Activated naive CD8-positive, alpha-beta T cell treated with anti-CD3 and anti-CD28 coated beads, Interleukin-2, amount 50 U/mL, for 24 hours (primary cell): ENCODE measurements around the gene HTT.

Experiments used
- ATAC-seq: fragments of 150-1000 bp; cut with Tn5 transposase; one replicate; pipeline ENCODE4 v1.10.0; 2021
- DNase-seq: peaks from one replicate; pipeline ENCODE4 v3.0.0; 2021
- H3K27ac Mint-ChIP-seq: one replicate; pipeline ENCODE4 v1.8.0; 2021; ENCODE audit warnings: mild to moderate bottlenecking, mixed read lengths
- H3K27me3 Mint-ChIP-seq: one replicate; pipeline ENCODE4 v1.8.0; 2021; ENCODE audit warnings: mixed read lengths
- H3K36me3 Mint-ChIP-seq: one replicate; pipeline ENCODE4 v1.8.0; 2021; ENCODE audit warnings: low read depth, mixed read lengths
- H3K4me1 Mint-ChIP-seq: one replicate; pipeline ENCODE4 v1.8.0; 2021; ENCODE audit warnings: mixed read lengths
- H3K4me3 Mint-ChIP-seq: one replicate; pipeline ENCODE4 v1.8.0; 2021; ENCODE audit warnings: mild to moderate bottlenecking, moderate library complexity, mixed read lengths
- H3K9me3 Mint-ChIP-seq: one replicate; pipeline ENCODE4 v1.8.0; 2021; ENCODE audit warnings: mixed read lengths

HTT gene

GRCh38 chr4:3177426-3177825 lies 102.9 kb downstream of the HTT start:
- Mint-ChIP-seq H3K4me1 (peaks cover 11% of the 10 kb centered on the region), H3K36me3 (peaks cover 42% of the 10 kb centered on the region), H3K9me3 (no peaks in the 10 kb centered on the region), H3K27me3 (no peaks in the 10 kb centered on the region), H3K27ac (no peak overlapping the region), H3K4me3 (no peak overlapping the region)
- ATAC-seq (no peak), DNase-seq (no peak)

GRCh38 chr4:3177905-3178304 lies 103.4 kb downstream of the HTT start:
- peaks cover 44% of the 10 kb centered on the region for H3K36me3 Mint-ChIP-seq
- no peak overlapping the region for H3K4me3 Mint-ChIP-seq
- ATAC-seq, result no peak

GRCh38 chr4:3178351-3178750 lies 103.9 kb downstream of the HTT start:
- H3K27ac Mint-ChIP-seq, result no peak overlapping the region
- H3K27me3 Mint-ChIP-seq, result no peaks in the 10 kb centered on the region
- no peak overlapping the region for H3K4me3 Mint-ChIP-seq
- H3K36me3 Mint-ChIP-seq, result peaks cover 42% of the 10 kb centered on the region
- no peaks in the 10 kb centered on the region for H3K9me3 Mint-ChIP-seq
- DNase-seq (no peak), ATAC-seq (no peak)
- peaks cover 17% of the 10 kb centered on the region for H3K4me1 Mint-ChIP-seq

More at GRCh38 chr4:3177905-3178304, 103.4 kb downstream of the HTT start:
- Mint-ChIP-seq H3K4me1 (peaks cover 15% of the 10 kb centered on the region), H3K9me3 (no peaks in the 10 kb centered on the region), H3K27ac (no peak overlapping the region), H3K27me3 (no peaks in the 10 kb centered on the region)
- DNase-seq, result no peak

GRCh38 chr4:3179126-3179706 lies 104.7 kb downstream of the HTT start:
- Mint-ChIP-seq H3K4me1 (peaks cover 17% of the 10 kb centered on the region), H3K27ac (no peak overlapping the region), H3K36me3 (peaks cover 51% of the 10 kb centered on the region), H3K4me3 (no peak overlapping the region), H3K27me3 (no peaks in the 10 kb centered on the region), H3K9me3 (no peaks in the 10 kb centered on the region)
- no peak for ATAC-seq
- no peak for DNase-seq

GRCh38 chr4:3183008-3183407 lies 108.5 kb downstream of the HTT start:
- Mint-ChIP-seq H3K4me3 (no peak overlapping the region), H3K27me3 (no peaks in the 10 kb centered on the region), H3K4me1 (peaks cover 17% of the 10 kb centered on the region), H3K36me3 (peaks cover 60% of the 10 kb centered on the region), H3K9me3 (no peaks in the 10 kb centered on the region), H3K27ac (peak overlapping the region; percentile 46)
- no peak for DNase-seq
- ATAC-seq, result peak; percentile 21

GRCh38 chr4:3184725-3185124 lies 110.2 kb downstream of the HTT start:
- no peak overlapping the region for H3K4me3 Mint-ChIP-seq
- DNase-seq (no peak), ATAC-seq (no peak)
- peaks cover 54% of the 10 kb centered on the region for H3K36me3 Mint-ChIP-seq
- H3K27me3 Mint-ChIP-seq, result no peaks in the 10 kb centered on the region
- H3K27ac Mint-ChIP-seq, result peak overlapping the region; percentile 33
- H3K9me3 Mint-ChIP-seq, result no peaks in the 10 kb centered on the region
- H3K4me1 Mint-ChIP-seq, result peaks cover 11% of the 10 kb centered on the region

- H3K36me3 Mint-ChIP-seq, result peaks cover 49% of the 10 kb centered on the region
- H3K27me3 Mint-ChIP-seq, result no peaks in the 10 kb centered on the region
- H3K27ac Mint-ChIP-seq, result no peak overlapping the region
- H3K9me3 Mint-ChIP-seq, result no peaks in the 10 kb centered on the region
- no peak overlapping the region for H3K4me3 Mint-ChIP-seq
- DNase-seq, result no peak
- peaks cover 9% of the 10 kb centered on the region for H3K4me1 Mint-ChIP-seq
- no peak for ATAC-seq
These were observed 112.1 kb downstream of the HTT start for GRCh38 chr4:3186609-3187008.

- Mint-ChIP-seq H3K9me3 (no peaks in the 10 kb centered on the region), H3K36me3 (peaks cover 38% of the 10 kb centered on the region), H3K27ac (no peak overlapping the region), H3K4me1 (peaks cover 8% of the 10 kb centered on the region), H3K4me3 (no peak overlapping the region), H3K27me3 (no peaks in the 10 kb centered on the region)
- ATAC-seq (no peak), DNase-seq (no peak)
These were observed 113.6 kb downstream of the HTT start for GRCh38 chr4:3188118-3188517.

GRCh38 chr4:3189459-3189858 lies 115.0 kb downstream of the HTT start:
- Mint-ChIP-seq H3K27ac (no peak overlapping the region), H3K36me3 (peaks cover 30% of the 10 kb centered on the region), H3K4me1 (peaks cover 16% of the 10 kb centered on the region)

GRCh38 chr4:3190549-3190948 lies 116.1 kb downstream of the HTT start:
- Mint-ChIP-seq H3K36me3 (peaks cover 23% of the 10 kb centered on the region), H3K4me3 (no peak overlapping the region), H3K4me1 (peaks cover 26% of the 10 kb centered on the region), H3K27ac (no peak overlapping the region), H3K9me3 (no peaks in the 10 kb centered on the region), H3K27me3 (no peaks in the 10 kb centered on the region)
- ATAC-seq (no peak), DNase-seq (no peak)

More at GRCh38 chr4:3189459-3189858, 115.0 kb downstream of the HTT start:
- no peak for DNase-seq
- no peak overlapping the region for H3K4me3 Mint-ChIP-seq
- no peaks in the 10 kb centered on the region for H3K9me3 Mint-ChIP-seq
- ATAC-seq, result no peak
- H3K27me3 Mint-ChIP-seq, result no peaks in the 10 kb centered on the region

- peaks cover 22% of the 10 kb centered on the region for H3K36me3 Mint-ChIP-seq
- H3K4me3 Mint-ChIP-seq, result no peak overlapping the region
- peaks cover 42% of the 10 kb centered on the region for H3K4me1 Mint-ChIP-seq
- no peak overlapping the region for H3K27ac Mint-ChIP-seq
- DNase-seq, result no peak
- H3K9me3 Mint-ChIP-seq, result no peaks in the 10 kb centered on the region
- H3K27me3 Mint-ChIP-seq, result no peaks in the 10 kb centered on the region
- ATAC-seq, result no peak
These were observed 117.7 kb downstream of the HTT start for GRCh38 chr4:3192188-3192587.

- Mint-ChIP-seq H3K36me3 (peaks cover 19% of the 10 kb centered on the region), H3K9me3 (no peaks in the 10 kb centered on the region), H3K27me3 (no peaks in the 10 kb centered on the region), H3K4me3 (no peak overlapping the region), H3K27ac (no peak overlapping the region), H3K4me1 (peaks cover 47% of the 10 kb centered on the region)
- no peak for DNase-seq
- no peak for ATAC-seq
These were observed 118.3 kb downstream of the HTT start for GRCh38 chr4:3192827-3193226.

GRCh38 chr4:3193531-3194203 lies 119.2 kb downstream of the HTT start:
- DNase-seq (no peak), ATAC-seq (no peak)
- Mint-ChIP-seq H3K9me3 (no peaks in the 10 kb centered on the region), H3K27ac (no peak overlapping the region), H3K4me1 (peaks cover 47% of the 10 kb centered on the region), H3K4me3 (no peak overlapping the region), H3K27me3 (no peaks in the 10 kb centered on the region), H3K36me3 (peaks cover 22% of the 10 kb centered on the region)

GRCh38 chr4:3196670-3197359 lies 122.3 kb downstream of the HTT start:
- H3K4me1 Mint-ChIP-seq, result peaks cover 50% of the 10 kb centered on the region
- H3K27ac Mint-ChIP-seq, result no peak overlapping the region
- no peaks in the 10 kb centered on the region for H3K27me3 Mint-ChIP-seq
- H3K9me3 Mint-ChIP-seq, result no peaks in the 10 kb centered on the region
- DNase-seq, result no peak
- H3K4me3 Mint-ChIP-seq, result no peak overlapping the region
- no peak for ATAC-seq
- peaks cover 11% of the 10 kb centered on the region for H3K36me3 Mint-ChIP-seq
